ENCODE measurements around the gene MTMR11.

Gene MTMR11

GRCh38 chr1:149879556-149879955 lies 57.1 kb downstream of the MTMR11 start:
- Histone ChIP-seq H2AFZ (ENCODE audit: low read length) (no peak overlapping the region), H3K4me2 (ENCODE audit: low read length) (no peak overlapping the region)
- no peak for TF ChIP-seq CTCF (IDR thresholded peaks at IDR 0.05; ENCODE audit: low read length)
- TF ChIP-seq EZH2 (IDR thresholded peaks at IDR 0.05; ENCODE audit: borderline replicate concordance, low read length): no peak

More at GRCh38 chr1:149879556-149879955, 57.1 kb downstream of the MTMR11 start:
- Histone ChIP-seq H3F3A (ENCODE audit: insufficient read depth, low read length) (no peaks in the 10 kb centered on the region), H3K27me3 (ENCODE audit: insufficient read depth, low read length) (no peaks in the 10 kb centered on the region), H3K9ac (ENCODE audit: low read length) (no peak overlapping the region), H4K20me1 (ENCODE audit: insufficient read depth, low read length) (no peaks in the 10 kb centered on the region), H3K36me3 (ENCODE audit: insufficient read depth, low read length) (no peaks in the 10 kb centered on the region), H3K79me2 (ENCODE audit: insufficient read depth, low read length) (no peaks in the 10 kb centered on the region), H3K4me3 (ENCODE audit: low read depth, low read length, poor library complexity, severe bottlenecking) (no peak overlapping the region), H3K9me2 (ENCODE audit: low read depth, low read length) (no peaks in the 10 kb centered on the region), H3K27ac (ENCODE audit: low read depth, low read length, poor library complexity, severe bottlenecking) (no peak overlapping the region), H3K4me1 (ENCODE audit: insufficient read depth, low read length, severe bottlenecking) (peaks cover 11% of the 10 kb centered on the region), H3K9me3 (ENCODE audit: low read length) (no peaks in the 10 kb centered on the region)
